HPDE6-E6E7 (cell line): ENCODE data around the gene MUSK.
A peak's percentile ranks its signal among the peaks of the same experiment; 100 is the strongest.

Experiments
- DNase-seq: peaks from one replicate; pipeline ENCODE4 v3.0.0; 2011; ENCODE audit warnings: missing footprints; ENCODE audit errors: extremely low spot score

The MUSK gene

GRCh38 chr9:110668570-110669167 is at the start of gene MUSK:
Gene MUSK (plus strand): TSS chr9:110668791. CDS start chr9:110668905, 114 bp downstream.
- DNase-seq = no peak

- DNase-seq = no peak
Measured at GRCh38 chr9:110619831-110620230, 48.8 kb upstream of the MUSK start.

- DNase-seq = no peak
Measured at GRCh38 chr9:110620726-110621125, 47.9 kb upstream of the MUSK start.

GRCh38 chr9:110622368-110622767 is 46.2 kb upstream of the MUSK start:
- DNase-seq = no peak

GRCh38 chr9:110623462-110624025 is 45.0 kb upstream of the MUSK start:
- peak; percentile 28 for DNase-seq

GRCh38 chr9:110626101-110626829 is 42.3 kb upstream of the MUSK start:
- DNase-seq = no peak

GRCh38 chr9:110635589-110635988 is 33.0 kb upstream of the MUSK start:
- DNase-seq = no peak

- DNase-seq = no peak
Measured at GRCh38 chr9:110638381-110638954, 30.1 kb upstream of the MUSK start.

- no peak for DNase-seq
Measured at GRCh38 chr9:110640736-110641135, 27.9 kb upstream of the MUSK start.

- no peak for DNase-seq
Measured at GRCh38 chr9:110641293-110641692, 27.3 kb upstream of the MUSK start.

- DNase-seq = no peak
Measured at GRCh38 chr9:110648696-110649095, 19.9 kb upstream of the MUSK start.

GRCh38 chr9:110650261-110650660 is 18.3 kb upstream of the MUSK start:
- DNase-seq = no peak

GRCh38 chr9:110650991-110651411 is 17.6 kb upstream of the MUSK start:
- DNase-seq = no peak

- no peak for DNase-seq
Measured at GRCh38 chr9:110655754-110656641, 12.6 kb upstream of the MUSK start.

- DNase-seq = no peak
Measured at GRCh38 chr9:110659891-110660541, 8.6 kb upstream of the MUSK start.

GRCh38 chr9:110669433-110669832 is 842 bp downstream of the MUSK start:
- DNase-seq = no peak

GRCh38 chr9:110671849-110672248 is 3.3 kb downstream of the MUSK start:
- no peak for DNase-seq

- DNase-seq = no peak
Measured at GRCh38 chr9:110672873-110673510, 4.4 kb downstream of the MUSK start.

GRCh38 chr9:110687497-110687896 is 18.9 kb downstream of the MUSK start:
- DNase-seq = no peak

GRCh38 chr9:110688329-110688728 is 19.7 kb downstream of the MUSK start:
- no peak for DNase-seq
